B cell (primary cell): ENCODE data around the gene PIAS4. TPM values are rescaled to one million over a fixed set of nuclear protein-coding genes. Genes with fewer than 3 reads are reported as not detected.

ENCODE experiments used
- ATAC-seq: fragments of 200-7000 bp; cut with Tn5 transposase; one replicate; pipeline ENCODE4 v1.10.0; 2021; ENCODE audit warnings: low read depth, mild to moderate bottlenecking, moderate number of reproducible peaks, moderate library complexity
- CTCF ChIA-PET: fragments of 350-600 bp; sonication (Branson Sonifier 250); formaldehyde crosslinking; loops from one replicate; lab custom pipeline; 2021; ENCODE audit warnings: antibody characterized with exemption, inconsistent platforms; lab: Charles Lee
- POLR2A ChIA-PET: fragments of 350-600 bp; sonication (Branson Sonifier 250); formaldehyde crosslinking; loops from one replicate; lab custom pipeline; 2021; ENCODE audit warnings: antibody characterized with exemption; lab: Charles Lee
- DNase-seq: peaks from one replicate; pipeline ENCODE4 v3.0.0; 2013
- H2AFZ ChIP-seq: 2 replicates; pipeline ENCODE4 v1.6.1; 2012; ENCODE audit warnings: mild to moderate bottlenecking, low read depth, low read length; ENCODE audit not compliant: insufficient read depth, poor library complexity, severe bottlenecking
- H3K27ac ChIP-seq, 2 donors: 1 replicate in 1 of 2; 2 replicates in 1 of 2; pipeline ENCODE4 v1.5.1; 2012 to 2013; ENCODE audit warnings: low read length in 2 of 2, mild to moderate bottlenecking in 2 of 2, moderate library complexity in 1 of 2
- H3K27me3 ChIP-seq, 4 experiments: fragments of 200-600 bp in 1 of 4; sonication (generic) in 1 of 4; replicated peaks in 1 of 4; 1 replicate in 2 of 4; 2 replicates in 2 of 4; pipeline versions ENCODE4 v1.6.1 to v1.7.0; 2013 to 2016; ENCODE audit warnings: low read length in 3 of 4, mild to moderate bottlenecking in 2 of 4, mixed read lengths in 1 of 4, moderate library complexity in 1 of 4; ENCODE audit not compliant: insufficient read depth in 4 of 4, control insufficient read depth in 3 of 4; ENCODE audit errors: control extremely low read depth in 1 of 4
- H3K36me3 ChIP-seq, 2 experiments: replicated peaks in 1 of 2; 1 replicate in 1 of 2; 2 replicates in 1 of 2; pipeline versions ENCODE4 v1.6.1 to v1.7.1; 2013; ENCODE audit warnings: low read length in 1 of 2; ENCODE audit not compliant: insufficient read depth in 2 of 2, control insufficient read depth in 1 of 2; ENCODE audit errors: control extremely low read depth in 1 of 2, extremely low read depth in 1 of 2
- H3K4me1 ChIP-seq, 2 donors: fragments of 200-600 bp in 1 of 2; sonication (generic) in 1 of 2; 1 replicate in 1 of 2; 2 replicates in 1 of 2; pipeline versions ENCODE4 v1.5.1 to v1.6.1; 2013 to 2017; ENCODE audit warnings: low read length in 2 of 2; ENCODE audit not compliant: control insufficient read depth in 2 of 2, insufficient read depth in 2 of 2
- H3K4me2 ChIP-seq: replicated peaks from 2 replicates; pipeline ENCODE3; 2012; ENCODE audit warnings: mild to moderate bottlenecking, low read depth, low read length; ENCODE audit not compliant: poor library complexity, severe bottlenecking
- H3K4me3 ChIP-seq, 5 experiments: fragments of 200-600 bp in 1 of 5; sonication (generic) in 1 of 5; 1 replicate in 3 of 5; 2 replicates in 2 of 5; pipeline versions ENCODE4 v1.5.1 to v1.7.0; 2011 to 2016; ENCODE audit warnings: low read length in 4 of 5, mild to moderate bottlenecking in 4 of 5, low read depth in 2 of 5, control low read depth in 1 of 5, moderate library complexity in 1 of 5; ENCODE audit not compliant: insufficient read depth in 1 of 5; ENCODE audit errors: control extremely low read depth in 1 of 5, extremely low read depth in 1 of 5
- H3K79me2 ChIP-seq: fragments of 200-600 bp; sonication (generic); one replicate; pipeline ENCODE4 v1.6.0; 2016; ENCODE audit warnings: low read length; ENCODE audit not compliant: control insufficient read depth, insufficient read depth
- H3K9ac ChIP-seq: fragments of 200-600 bp; sonication (generic); 2 replicates; pipeline ENCODE4 v1.6.1; 2017; ENCODE audit warnings: mild to moderate bottlenecking, low read length, moderate library complexity
- H3K9me3 ChIP-seq, 3 donors: one replicate each; pipeline versions ENCODE4 v1.6.1 to v1.7.1; 2013; ENCODE audit warnings: low read length in 2 of 3; ENCODE audit not compliant: control insufficient read depth in 2 of 3, insufficient read depth in 1 of 3; ENCODE audit errors: control extremely low read depth in 1 of 3
- H4K20me1 ChIP-seq: 2 replicates; pipeline ENCODE4 v1.6.0; 2012; ENCODE audit warnings: mild to moderate bottlenecking, low read length; ENCODE audit not compliant: insufficient read depth, control insufficient read depth, poor library complexity, severe bottlenecking
- H3K27ac Mint-ChIP-seq: one replicate; pipeline ENCODE4 v1.8.0; 2021; ENCODE audit warnings: mixed read lengths
- H3K27me3 Mint-ChIP-seq: one replicate; pipeline ENCODE4 v1.8.0; 2021; ENCODE audit warnings: mixed read lengths
- H3K4me1 Mint-ChIP-seq: one replicate; pipeline ENCODE4 v1.8.0; 2021; ENCODE audit warnings: mixed read lengths
- H3K4me3 Mint-ChIP-seq: one replicate; pipeline ENCODE4 v1.8.0; 2021; ENCODE audit warnings: mixed read lengths
- H3K9me3 Mint-ChIP-seq: one replicate; pipeline ENCODE4 v1.8.0; 2022; ENCODE audit warnings: mixed read lengths; ENCODE audit not compliant: insufficient read depth
- CTCF ChIP-seq: fragments of 200-600 bp; IDR thresholded peaks from one replicate; pipeline ENCODE4 v1.8.0; 2022; ENCODE audit warnings: antibody characterized with exemption, mild to moderate bottlenecking
- EZH2 ChIP-seq: IDR thresholded peaks from 2 replicates; pipeline ENCODE4 v1.6.1; 2012; ENCODE audit warnings: borderline replicate concordance, low read depth, mild to moderate bottlenecking, moderate library complexity, low read length; ENCODE audit not compliant: insufficient read depth, poor library complexity, severe bottlenecking
- WGBS: methylation state at CpG from one replicate; pipeline ENCODE4 v1.1.5; 2013; ENCODE audit warnings: missing lambda C conversion rate; ENCODE audit not compliant: insufficient coverage; 5-methylcytosine and 5-hydroxymethylcytosine counted together
- intact Hi-C: fragments of 100-400 bp; cut with micrococcal nuclease; formaldehyde crosslinking; loops from one replicate; pipeline ENCODE4 v1.10.0; 2022
- polyA minus RNA-seq: library from RNA; depleted of rRNA, polyadenylated mRNA; stranded (reverse); fragments of >200 nt; gene quantifications from 2 replicates; pipeline ENCODE4 v1.2.3, GENCODE V29; 2012
- polyA plus RNA-seq: library from polyadenylated mRNA; depleted of rRNA; stranded (reverse); fragments of >200 nt; gene quantifications from 2 replicates; pipeline ENCODE4 v1.2.3, GENCODE V29; 2012
- total RNA-seq, 2 donors: library from RNA; stranded (reverse); fragments of 120-200 nt in 1 of 2; gene quantifications; 1 replicate in 1 of 2; 2 replicates in 1 of 2; pipeline versions ENCODE4 v1.2.3 to v1.2.4, GENCODE V29; 2013 to 2022

Gene PIAS4, protein sequence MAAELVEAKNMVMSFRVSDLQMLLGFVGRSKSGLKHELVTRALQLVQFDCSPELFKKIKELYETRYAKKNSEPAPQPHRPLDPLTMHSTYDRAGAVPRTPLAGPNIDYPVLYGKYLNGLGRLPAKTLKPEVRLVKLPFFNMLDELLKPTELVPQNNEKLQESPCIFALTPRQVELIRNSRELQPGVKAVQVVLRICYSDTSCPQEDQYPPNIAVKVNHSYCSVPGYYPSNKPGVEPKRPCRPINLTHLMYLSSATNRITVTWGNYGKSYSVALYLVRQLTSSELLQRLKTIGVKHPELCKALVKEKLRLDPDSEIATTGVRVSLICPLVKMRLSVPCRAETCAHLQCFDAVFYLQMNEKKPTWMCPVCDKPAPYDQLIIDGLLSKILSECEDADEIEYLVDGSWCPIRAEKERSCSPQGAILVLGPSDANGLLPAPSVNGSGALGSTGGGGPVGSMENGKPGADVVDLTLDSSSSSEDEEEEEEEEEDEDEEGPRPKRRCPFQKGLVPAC
- total RNA-seq (56.8 and 57.2 TPM in 2 replicates), polyA plus RNA-seq (10.3 and 13.7 TPM in 2 replicates), polyA minus RNA-seq (47.4 and 67.7 TPM in 2 replicates)
- total RNA-seq (2013): 22.4 TPM

DNA sequence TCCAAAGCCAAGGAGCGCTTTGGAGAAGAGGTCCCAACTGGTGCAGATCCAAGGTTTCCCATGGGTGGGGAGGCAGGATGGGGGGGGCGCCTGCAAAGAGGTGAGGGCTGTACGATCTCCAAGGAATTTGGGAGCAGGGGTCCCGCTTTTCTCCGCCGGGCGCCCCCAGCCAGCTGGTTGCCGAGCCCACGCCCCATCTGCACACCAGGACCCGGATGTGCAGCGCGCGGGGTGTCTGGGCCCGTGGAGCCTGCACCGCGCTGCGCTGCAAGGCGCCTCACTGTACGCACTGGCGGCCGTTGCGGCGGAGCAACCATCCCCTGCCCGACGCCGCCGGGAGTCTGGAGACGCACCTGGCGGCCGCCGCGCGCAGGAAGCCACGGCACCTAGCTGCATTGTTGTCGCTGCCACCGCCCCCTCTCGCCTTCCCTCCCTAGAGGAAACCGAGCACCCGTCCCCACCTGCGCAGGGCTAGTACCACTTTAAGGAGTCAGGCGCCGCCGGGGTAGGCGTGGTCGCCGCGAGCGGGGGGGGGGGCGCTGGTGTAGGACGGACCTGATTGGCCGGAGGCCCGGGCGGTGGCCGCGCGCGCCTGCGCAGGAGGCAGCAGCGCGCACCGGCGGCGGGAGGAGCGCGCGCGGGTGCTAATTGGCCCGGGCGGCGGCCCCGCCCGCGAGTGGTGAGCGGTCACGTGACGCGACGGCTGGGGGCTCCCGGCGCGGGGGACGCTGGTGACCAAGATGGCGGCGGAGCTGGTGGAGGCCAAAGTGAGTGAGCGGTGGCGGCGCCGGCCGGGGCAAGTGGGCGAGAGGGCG is at the start of gene PIAS4:
Gene PIAS4, plus strand, starts transcription at position 716 of the 815 bp plus-strand sequence. Its CDS starts 25 bp downstream, at position 741.
- Mint-ChIP-seq H3K27me3 (no peaks in the 10 kb centered on the region), H3K4me1 (peaks cover 33% of the 10 kb centered on the region), H3K27ac (peak within 1 kb of the TSS; percentile 92), H3K9me3 (no peaks in the 10 kb centered on the region), H3K4me3 (peak within 1 kb of the TSS; percentile 93)
- peak within 1 kb of the TSS; percentile 85 for H3K9ac ChIP-seq
- peak within 1 kb of the TSS; percentile 55 to 71 for H3K27ac ChIP-seq
- H3K4me1 ChIP-seq: peaks cover 14 to 35% of the 10 kb centered on the region in 2 donors
- H3K27me3 ChIP-seq: no peaks in the 10 kb centered on the region
- peak; percentile 86 for ATAC-seq
- peak; percentile 98 for DNase-seq
- H3K4me2 ChIP-seq: peak within 1 kb of the TSS; percentile 98
- H3K9me3 ChIP-seq: no peaks in the 10 kb centered on the region
- ChIA-PET CTCF (interaction anchor here (0.5 to 3.3 kb wide), 9 partner anchors 16 to 528 kb away, joined by 3 to 22 read pairs (median 7); partner anchors contain the start of gene EEF2), POLR2A (interaction anchor here (0.5 to 2.1 kb wide), 13 partner anchors 10 to 731 kb away, joined by 3 to 13 read pairs (median 5); partner anchors contain the start of gene EEF2)
- H3K4me3 ChIP-seq: peak within 1 kb of the TSS; percentile 27 to 84 (median 74)
- peaks cover 44% of the 10 kb centered on the region for H4K20me1 ChIP-seq
- peaks cover 53% of the 10 kb centered on the region for H3K79me2 ChIP-seq
- intact Hi-C loops: loop anchor here (1.0 to 5.0 kb wide), 6 partner anchors 17 to 500 kb away; partner anchors contain the start of genes ANKRD24, EEF2, FZR1 and MAP2K2
- WGBS: under 1% methylated on average over 89 of the region's 91 CpGs
- TF ChIP-seq CTCF: no peak
- TF ChIP-seq EZH2: no peak
- H3K36me3 ChIP-seq: peaks cover 0 to 2% of the 10 kb centered on the region in 2 experiments
- peak within 1 kb of the TSS; percentile 87 for H2AFZ ChIP-seq
